Skeletal muscle tissue (tissue), 4 donors: ENCODE results near the gene TAF8. TPM values are rescaled to one million over a fixed set of nuclear protein-coding genes. Genes with fewer than 3 reads are reported as not detected.

Experiments used
- H3K27ac ChIP-seq: one replicate; pipeline ENCODE4 v1.7.0; 2013; ENCODE audit warnings: mild to moderate bottlenecking, low read depth, low read length, inconsistent platforms
- H3K27me3 ChIP-seq, 3 donors: one replicate each; pipeline ENCODE4 v1.7.0; 2013; ENCODE audit warnings: low read length in 3 of 3; ENCODE audit not compliant: control insufficient read depth in 3 of 3, insufficient read depth in 3 of 3
- H3K36me3 ChIP-seq, 3 donors: one replicate each; pipeline ENCODE4 v1.7.0; 2013; ENCODE audit warnings: low read length in 3 of 3; ENCODE audit not compliant: control insufficient read depth in 3 of 3, insufficient read depth in 3 of 3
- H3K4me1 ChIP-seq, 3 donors: one replicate each; pipeline ENCODE4 v1.7.0; 2013; ENCODE audit warnings: low read length in 3 of 3, mild to moderate bottlenecking in 3 of 3; ENCODE audit not compliant: control insufficient read depth in 3 of 3, insufficient read depth in 3 of 3
- H3K4me3 ChIP-seq, 3 donors: one replicate each; pipeline ENCODE4 v1.7.0; 2013; ENCODE audit warnings: low read length in 3 of 3
- H3K9ac ChIP-seq, 3 donors: one replicate each; pipeline ENCODE4 v1.7.0; 2013; ENCODE audit warnings: low read length in 3 of 3, mild to moderate bottlenecking in 3 of 3, moderate library complexity in 2 of 3, low read depth in 1 of 3
- H3K9me3 ChIP-seq, 3 donors: one replicate each; pipeline ENCODE4 v1.7.0; 2013; ENCODE audit warnings: low read length in 3 of 3; ENCODE audit not compliant: control insufficient read depth in 3 of 3
- total RNA-seq: library from RNA; depleted of rRNA; stranded (reverse); fragments of >200 nt; gene quantifications from one replicate; pipeline ENCODE4 v1.2.3, GENCODE V29; 2014
- donor health status: Osteomylitis.

The TAF8 gene
- total RNA-seq, 1 donor from 2014 or later: 17.2 TPM

DNA sequence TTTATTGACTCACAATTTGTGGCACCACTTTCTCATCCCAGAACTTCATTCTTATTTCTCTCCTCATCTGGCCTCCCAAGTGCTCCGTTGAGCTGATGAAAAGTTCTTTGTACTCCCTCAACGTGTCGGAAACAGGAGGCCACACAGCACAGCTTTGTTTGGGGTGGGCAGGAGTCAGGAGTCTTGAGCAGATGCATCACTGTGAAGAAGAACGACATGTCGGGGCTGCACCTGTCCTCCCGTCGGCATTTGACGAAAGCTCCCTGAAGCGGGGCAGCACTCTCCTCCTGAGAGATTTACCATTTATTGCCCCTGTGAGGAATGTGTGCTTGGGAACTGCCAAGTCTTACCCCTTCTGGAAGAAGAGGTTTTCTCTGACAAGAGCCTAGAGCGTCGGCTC lies 28.1 kb downstream of the TAF8 start:
- no peaks in the 10 kb centered on the region for H3K9me3 ChIP-seq
- no peak overlapping the region for H3K9ac ChIP-seq
- H3K4me3 ChIP-seq: no peak overlapping the region
- no peaks in the 10 kb centered on the region for H3K27me3 ChIP-seq
- H3K27ac ChIP-seq: no peak overlapping the region
- peaks cover 37 to 48% (median 47%) of the 10 kb centered on the region in 3 donors for H3K36me3 ChIP-seq
- H3K4me1 ChIP-seq: peaks cover 2 to 11% (median 6%) of the 10 kb centered on the region in 3 donors

GRCh38 chr6:42079941-42080464 lies 29.7 kb downstream of the TAF8 start:
- no peak overlapping the region for H3K9ac ChIP-seq
- H3K27me3 ChIP-seq: no peaks in the 10 kb centered on the region
- H3K9me3 ChIP-seq: no peaks in the 10 kb centered on the region
- H3K4me3 ChIP-seq: no peak overlapping the region
- peaks cover 33 to 39% (median 35%) of the 10 kb centered on the region in 3 donors for H3K36me3 ChIP-seq
- no peak overlapping the region for H3K27ac ChIP-seq
- H3K4me1 ChIP-seq: peaks cover 1 to 7% (median 5%) of the 10 kb centered on the region in 3 donors

DNA sequence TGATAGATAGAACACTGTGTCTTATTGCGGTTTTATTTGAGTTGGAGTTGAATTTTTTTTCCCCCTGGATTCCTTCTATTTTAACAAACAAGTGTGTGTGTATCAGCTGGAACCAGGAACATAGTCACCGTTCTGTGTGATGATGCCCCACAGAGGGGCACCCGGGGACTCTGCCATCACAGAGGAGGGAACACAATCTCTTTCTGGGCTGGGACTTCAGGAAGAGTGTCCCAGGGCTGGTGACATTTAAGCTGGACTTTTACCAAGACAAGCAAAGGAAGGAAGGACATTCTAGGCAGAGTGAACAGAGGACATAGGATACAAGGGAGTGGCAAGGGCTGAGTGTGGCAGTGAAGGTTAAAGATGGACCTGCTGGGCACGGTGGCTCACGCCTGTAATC lies 33.2 kb downstream of the TAF8 start:
- no peaks in the 10 kb centered on the region for H3K9me3 ChIP-seq
- no peak overlapping the region for H3K4me3 ChIP-seq
- H3K27ac ChIP-seq: no peak overlapping the region
- H3K9ac ChIP-seq: no peak overlapping the region
- peaks cover 0 to 5% (median 3%) of the 10 kb centered on the region in 3 donors for H3K4me1 ChIP-seq
- peaks cover 15 to 19% (median 16%) of the 10 kb centered on the region in 3 donors for H3K36me3 ChIP-seq
- H3K27me3 ChIP-seq: no peaks in the 10 kb centered on the region

DNA sequence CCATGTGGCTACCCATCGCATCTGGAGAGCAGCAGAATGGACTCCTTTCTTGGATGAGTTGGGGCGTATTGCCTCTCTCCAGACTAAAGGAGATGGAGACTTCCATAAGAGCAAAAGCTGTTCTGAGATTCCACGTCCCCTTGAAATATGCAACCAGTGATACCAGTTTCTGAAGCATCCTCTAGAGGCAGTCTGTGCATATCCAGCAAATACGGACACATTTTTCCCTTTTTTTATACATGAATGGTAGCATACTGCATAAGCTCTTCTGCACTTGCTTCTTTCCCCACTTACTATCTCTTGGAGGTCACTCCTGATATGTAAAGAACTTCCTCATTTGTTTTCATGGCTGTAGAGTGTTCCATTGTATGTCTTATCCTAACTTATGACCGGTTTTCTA lies 34.6 kb downstream of the TAF8 start:
- no peak overlapping the region for H3K4me3 ChIP-seq
- no peak overlapping the region for H3K9ac ChIP-seq
- H3K27ac ChIP-seq: no peak overlapping the region
- peaks cover 9 to 10% (median 9%) of the 10 kb centered on the region in 3 donors for H3K36me3 ChIP-seq
- H3K4me1 ChIP-seq: peaks cover 0 to 5% (median 3%) of the 10 kb centered on the region in 3 donors
- H3K27me3 ChIP-seq: no peaks in the 10 kb centered on the region
- H3K9me3 ChIP-seq: no peaks in the 10 kb centered on the region

GRCh38 chr6:42086046-42087035 lies 36.0 kb downstream of the TAF8 start:
- Histone ChIP-seq H3K4me3 (no peak overlapping the region), H3K27me3 (peaks cover 0 to 3% (median 0%) of the 10 kb centered on the region in 3 donors), H3K36me3 (peaks cover 3 to 6% (median 5%) of the 10 kb centered on the region in 3 donors), H3K9ac (peak overlapping the region in 1 of 3 donors; percentile 25), H3K9me3 (no peaks in the 10 kb centered on the region), H3K27ac (no peak overlapping the region), H3K4me1 (peaks cover 0 to 5% (median 3%) of the 10 kb centered on the region in 3 donors)

DNA sequence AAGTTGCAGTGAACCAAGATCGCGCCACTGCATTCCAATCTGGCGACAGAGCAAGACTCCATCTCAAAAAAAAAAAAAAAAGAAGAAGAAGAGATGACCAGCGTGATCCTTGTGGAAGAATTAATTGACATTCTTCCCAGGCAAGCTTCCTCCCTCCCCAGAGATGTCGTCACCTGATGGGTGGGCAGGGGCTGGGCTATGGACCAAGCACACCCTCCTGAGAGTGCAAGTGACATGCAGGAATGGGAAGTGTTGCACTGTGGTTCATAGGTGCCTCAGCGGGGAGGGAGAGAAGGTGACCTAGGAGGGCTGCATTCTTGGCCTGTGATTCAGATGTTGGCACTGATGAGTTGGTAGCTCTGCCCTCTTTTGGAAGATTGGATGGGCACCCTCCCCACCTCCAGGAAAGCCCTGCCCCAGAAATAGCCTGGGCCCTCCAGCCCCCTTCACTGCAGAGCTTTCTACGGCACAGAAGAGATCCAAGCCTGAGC lies 37.8 kb downstream of the TAF8 start:
- no peak overlapping the region for H3K27ac ChIP-seq

GRCh38 chr6:42090819-42091717 lies 40.7 kb downstream of the TAF8 start:
- peaks cover 0 to 5% (median 3%) of the 10 kb centered on the region in 3 donors for H3K4me1 ChIP-seq
- H3K27ac ChIP-seq: no peak overlapping the region
- peaks cover 0 to 3% (median 0%) of the 10 kb centered on the region in 3 donors for H3K27me3 ChIP-seq
- no peak overlapping the region for H3K9ac ChIP-seq
- no peaks in the 10 kb centered on the region for H3K9me3 ChIP-seq
- H3K4me3 ChIP-seq: no peak overlapping the region
- peaks cover 0 to 3% (median 0%) of the 10 kb centered on the region in 3 donors for H3K36me3 ChIP-seq

More for the DNA sequence above, 37.8 kb downstream of the TAF8 start:
- Histone ChIP-seq H3K4me1 (peaks cover 0 to 5% (median 3%) of the 10 kb centered on the region in 3 donors), H3K9me3 (no peaks in the 10 kb centered on the region), H3K4me3 (no peak overlapping the region), H3K36me3 (peaks cover 0 to 3% (median 2%) of the 10 kb centered on the region in 3 donors), H3K9ac (no peak overlapping the region), H3K27me3 (peaks cover 0 to 3% (median 0%) of the 10 kb centered on the region in 3 donors)

DNA sequence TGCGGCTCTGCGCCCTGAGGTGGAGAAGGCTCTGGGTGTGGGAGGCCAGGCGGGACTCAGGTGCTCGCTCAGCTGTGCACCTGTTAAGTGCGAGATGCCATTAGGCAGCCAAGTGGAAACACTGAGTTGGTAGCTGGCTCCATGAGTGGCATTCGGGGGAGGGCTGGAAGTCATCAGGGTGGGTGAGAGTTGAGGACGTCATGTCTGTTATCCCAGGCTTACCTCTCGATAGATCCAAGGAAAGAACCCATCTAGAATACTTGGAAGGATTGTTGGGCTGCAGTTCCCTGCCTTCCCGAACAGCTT lies 41.3 kb downstream of the TAF8 start:
- peaks cover 0 to 3% (median 3%) of the 10 kb centered on the region in 3 donors for H3K4me1 ChIP-seq
- peaks cover 0 to 3% (median 0%) of the 10 kb centered on the region in 3 donors for H3K27me3 ChIP-seq
- no peak overlapping the region for H3K9ac ChIP-seq
- H3K9me3 ChIP-seq: no peaks in the 10 kb centered on the region
- no peak overlapping the region for H3K27ac ChIP-seq
- H3K4me3 ChIP-seq: no peak overlapping the region
- peaks cover 0 to 3% (median 0%) of the 10 kb centered on the region in 3 donors for H3K36me3 ChIP-seq

- no peaks in the 10 kb centered on the region for H3K4me1 ChIP-seq
- H3K9me3 ChIP-seq: no peaks in the 10 kb centered on the region
- H3K27me3 ChIP-seq: peaks cover 0 to 3% (median 0%) of the 10 kb centered on the region in 3 donors
- no peak overlapping the region for H3K4me3 ChIP-seq
- no peaks in the 10 kb centered on the region for H3K36me3 ChIP-seq
- H3K27ac ChIP-seq: no peak overlapping the region
- no peak overlapping the region for H3K9ac ChIP-seq
These were observed 43.4 kb downstream of the TAF8 start for GRCh38 chr6:42093582-42094329.
